ENCODE data around the gene APBA1.

The APBA1 gene

GRCh38 chr9:69660304-69660703 lies 11.9 kb downstream of the APBA1 start:
- no peak for DNase-seq (ENCODE audit: low read depth)
- no peak for TF ChIP-seq CTCF (conservative IDR thresholded peaks at IDR 0.05; ENCODE audit: low read depth, low read length)

GRCh38 chr9:69658987-69659675 lies 13.0 kb downstream of the APBA1 start:
- TF ChIP-seq CTCF (conservative IDR thresholded peaks at IDR 0.05; ENCODE audit: low read depth, low read length): no peak
- no peak overlapping the region for H3K4me3 ChIP-seq (ENCODE audit: low read depth, low read length)
- no peak for DNase-seq (ENCODE audit: low read depth)

More at GRCh38 chr9:69660304-69660703, 11.9 kb downstream of the APBA1 start:
- H3K4me3 ChIP-seq (ENCODE audit: low read depth, low read length): no peak overlapping the region

GRCh38 chr9:69657269-69657668 lies 14.9 kb downstream of the APBA1 start:
- TF ChIP-seq CTCF (conservative IDR thresholded peaks at IDR 0.05; ENCODE audit: low read depth, low read length): no peak
- no peak for DNase-seq (ENCODE audit: low read depth)

GRCh38 chr9:69655065-69655464 lies 17.1 kb downstream of the APBA1 start:
- H3K4me3 ChIP-seq (ENCODE audit: low read depth, low read length): no peak overlapping the region
- no peak for DNase-seq (ENCODE audit: low read depth)
- no peak for TF ChIP-seq CTCF (conservative IDR thresholded peaks at IDR 0.05; ENCODE audit: low read depth, low read length)

More at GRCh38 chr9:69657269-69657668, 14.9 kb downstream of the APBA1 start:
- no peak overlapping the region for H3K4me3 ChIP-seq (ENCODE audit: low read depth, low read length)

DNA sequence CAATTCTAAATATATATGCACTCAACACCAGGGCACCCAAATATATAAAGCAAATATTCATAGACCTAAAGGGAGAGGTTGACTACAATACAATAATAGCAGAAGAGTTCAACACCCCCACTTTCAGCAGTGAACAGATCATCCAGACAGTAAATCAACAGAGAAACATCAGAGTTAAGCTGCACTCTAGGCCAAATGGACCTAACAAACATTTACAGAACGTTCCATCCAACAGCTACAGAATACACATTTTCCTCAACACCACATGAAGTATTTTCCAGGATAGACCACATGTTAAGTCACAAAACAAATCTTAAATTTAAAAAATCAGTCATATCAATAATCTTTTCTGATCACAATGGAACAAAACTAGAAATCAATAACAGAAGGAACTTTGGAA lies 18.9 kb downstream of the APBA1 start:
- no peak for TF ChIP-seq CTCF (conservative IDR thresholded peaks at IDR 0.05; ENCODE audit: low read depth, low read length)
- no peak for DNase-seq (ENCODE audit: low read depth)
- H3K4me3 ChIP-seq (ENCODE audit: low read depth, low read length): no peak overlapping the region

GRCh38 chr9:69649566-69650250 lies 22.5 kb downstream of the APBA1 start:
- TF ChIP-seq CTCF (conservative IDR thresholded peaks at IDR 0.05; ENCODE audit: low read depth, low read length): no peak
- H3K4me3 ChIP-seq (ENCODE audit: low read depth, low read length): no peak overlapping the region
- no peak for DNase-seq (ENCODE audit: low read depth)

DNA sequence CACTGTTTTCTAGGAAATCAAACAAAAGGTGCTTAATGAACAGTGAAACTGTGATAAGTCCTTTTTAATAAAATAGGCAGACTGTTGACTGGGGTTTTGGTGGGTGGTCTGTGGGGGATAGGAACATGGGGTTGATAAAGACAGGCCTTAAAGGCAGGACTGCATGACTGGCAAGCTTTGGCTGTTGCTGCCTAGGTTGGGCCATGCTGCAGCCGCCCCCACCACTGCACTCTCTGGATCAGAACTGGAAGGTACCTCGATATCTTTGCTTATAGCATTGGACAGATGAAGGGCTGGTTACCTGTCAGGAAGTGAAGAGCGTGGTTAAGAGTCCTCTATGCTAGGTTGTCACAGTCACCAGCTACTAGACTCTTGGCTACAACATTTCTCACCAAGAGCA lies 24.4 kb downstream of the APBA1 start:
- DNase-seq (ENCODE audit: low read depth): no peak
- TF ChIP-seq CTCF (conservative IDR thresholded peaks at IDR 0.05; ENCODE audit: low read depth, low read length): no peak
- no peak overlapping the region for H3K4me3 ChIP-seq (ENCODE audit: low read depth, low read length)
